IMR-90 (cell line): ENCODE results near the gene KCNH2. TPM values are rescaled to one million over a fixed set of nuclear protein-coding genes. Genes with fewer than 3 reads are reported as not detected.

Experiments used
- ATAC-seq: fragments of 200-7000 bp; cut with Tn5 transposase; 2 replicates; pipeline ENCODE4 v1.9.1; 2020; ENCODE audit warnings: low read depth, mild to moderate bottlenecking, moderate library complexity
- BruUV-seq: library from RNA; stranded (reverse); fragments of 400-500 nt; replicated peaks from 2 replicates; lab custom pipeline; 2021; lab: Mats Ljungman, UMichigan
- CTCF ChIA-PET: fragments of 300-600 bp; formaldehyde crosslinking; extraction: SDS; loops from one replicate; lab custom pipeline; 2021; ENCODE audit warnings: antibody characterized with exemption; lab: Yijun Ruan, JAX
- POLR2A ChIA-PET: fragments of 300-600 bp; sonication (Branson Sonifier 250); formaldehyde crosslinking; loops from one replicate; lab custom pipeline; 2022; ENCODE audit warnings: antibody characterized with exemption; ENCODE audit not compliant: unreplicated experiment; lab: Charles Lee
- DNase-seq: peaks from one replicate; pipeline ENCODE4 v3.0.0; 2013
- H2AFZ ChIP-seq: replicated peaks from 2 replicates; pipeline ENCODE3; 2013; ENCODE audit warnings: low read length, mild to moderate bottlenecking; ENCODE audit not compliant: poor library complexity
- H2AK5ac ChIP-seq: 2 replicates; pipeline ENCODE4 v1.6.1; 2013; ENCODE audit warnings: low read depth, low read length, inconsistent platforms
- H2AK9ac ChIP-seq: replicated peaks from 2 replicates; pipeline ENCODE3; 2013; ENCODE audit warnings: mild to moderate bottlenecking, low read depth, low read length, moderate library complexity; ENCODE audit not compliant: poor library complexity
- H2BK120ac ChIP-seq: 2 replicates; pipeline ENCODE4 v1.6.1; 2013; ENCODE audit warnings: low read depth, low read length, inconsistent platforms
- H2BK15ac ChIP-seq: 3 replicates; pipeline ENCODE4 v1.6.1; 2013; ENCODE audit warnings: low read depth, low read length, inconsistent platforms
- H2BK20ac ChIP-seq: 2 replicates; pipeline ENCODE4 v1.6.1; 2013; ENCODE audit warnings: low read depth, mild to moderate bottlenecking, inconsistent platforms, low read length, moderate library complexity
- H2BK5ac ChIP-seq: 2 replicates; pipeline ENCODE4 v1.6.1; 2013; ENCODE audit warnings: mild to moderate bottlenecking, low read depth, low read length, inconsistent platforms; ENCODE audit not compliant: poor library complexity, severe bottlenecking
- H3K14ac ChIP-seq: replicated peaks from 2 replicates; pipeline ENCODE4 v1.6.1; 2013; ENCODE audit warnings: low read depth, low read length, inconsistent platforms
- H3K18ac ChIP-seq: 2 replicates; pipeline ENCODE4 v1.6.1; 2013; ENCODE audit warnings: low read depth, low read length, control low read depth
- H3K23ac ChIP-seq: 2 replicates; pipeline ENCODE4 v1.6.1; 2013; ENCODE audit warnings: low read depth, low read length, inconsistent platforms
- H3K27ac ChIP-seq: 2 replicates; pipeline ENCODE4 v1.5.1; 2013; ENCODE audit warnings: mild to moderate bottlenecking, control low read depth, low read length; ENCODE audit not compliant: insufficient read depth
- H3K27me3 ChIP-seq: 2 replicates; pipeline ENCODE4 v1.6.1; 2013; ENCODE audit warnings: low read length; ENCODE audit not compliant: control insufficient read depth, insufficient read depth
- H3K36me3 ChIP-seq: 2 replicates; pipeline ENCODE4 v1.6.1; 2013; ENCODE audit warnings: low read length, mixed read lengths; ENCODE audit not compliant: control insufficient read depth, insufficient read depth
- H3K4ac ChIP-seq: 2 replicates; pipeline ENCODE4 v1.6.1; 2013; ENCODE audit warnings: low read depth, low read length, inconsistent platforms
- H3K4me1 ChIP-seq: 2 replicates; pipeline ENCODE4 v1.6.1; 2013; ENCODE audit warnings: low read length, mixed read lengths; ENCODE audit not compliant: control insufficient read depth, insufficient read depth
- H3K4me2 ChIP-seq: 2 replicates; pipeline ENCODE4 v1.6.1; 2013; ENCODE audit warnings: low read depth, mild to moderate bottlenecking, control low read depth, low read length, moderate library complexity
- H3K4me3 ChIP-seq: 2 replicates; pipeline ENCODE4 v1.5.1; 2013; ENCODE audit warnings: low read depth, mild to moderate bottlenecking, control low read depth, low read length, moderate library complexity; ENCODE audit not compliant: insufficient read depth
- H3K56ac ChIP-seq: 2 replicates; pipeline ENCODE4 v1.6.1; 2013; ENCODE audit warnings: low read length, inconsistent platforms; ENCODE audit not compliant: insufficient read depth; ENCODE audit errors: extremely low read depth
- H3K79me1 ChIP-seq, 2 experiments: 2 replicates each; pipeline ENCODE4 v1.6.1; 2013; ENCODE audit warnings: low read length in 2 of 2, inconsistent platforms in 1 of 2, low read depth in 1 of 2
- H3K9ac ChIP-seq: 2 replicates; pipeline ENCODE4 v1.6.1; 2013; ENCODE audit warnings: low read depth, low read length, control low read depth
- H3K9me1 ChIP-seq: 2 replicates; pipeline ENCODE4 v1.6.1; 2013; ENCODE audit warnings: low read length, inconsistent platforms; ENCODE audit not compliant: insufficient read depth
- H3K9me3 ChIP-seq: 2 replicates; pipeline ENCODE4 v1.6.1; 2013; ENCODE audit warnings: low read length; ENCODE audit not compliant: control insufficient read depth, insufficient read depth
- H4K20me1 ChIP-seq: 2 replicates; pipeline ENCODE4 v1.6.1; 2013; ENCODE audit warnings: low read length, inconsistent platforms; ENCODE audit not compliant: insufficient read depth
- H4K5ac ChIP-seq: 2 replicates; pipeline ENCODE4 v1.6.1; 2013; ENCODE audit warnings: mild to moderate bottlenecking, low read depth, low read length, control low read depth
- H4K8ac ChIP-seq, 2 experiments: 2 replicates each; pipeline ENCODE4 v1.6.1; 2013; ENCODE audit warnings: low read depth in 2 of 2, low read length in 2 of 2, control low read depth in 1 of 2, inconsistent platforms in 1 of 2
- H4K91ac ChIP-seq: 2 replicates; pipeline ENCODE4 v1.6.1; 2013; ENCODE audit warnings: low read depth, low read length, inconsistent platforms; ENCODE audit not compliant: insufficient read depth
- MAFK ChIP-seq: IDR thresholded peaks from 2 replicates; pipeline ENCODE4 v1.6.1; 2012; ENCODE audit warnings: low read depth, low read length, improper control_type of control experiment
- WGBS, 2 experiments: methylation state at CpG; one replicate each; pipeline versions ENCODE4 v1.1.5 to v1.1.7; 2013; ENCODE audit warnings: missing lambda C conversion rate in 2 of 2; ENCODE audit not compliant: insufficient read length in 1 of 2; ENCODE audit errors: extremely low coverage in 2 of 2; 5-methylcytosine and 5-hydroxymethylcytosine counted together
- dilution Hi-C: fragments of 300-500 bp; cut with HindIII; formaldehyde crosslinking; loops from one replicate; pipeline ENCODE4 v1.14.3; 2018; ENCODE audit warnings: low sequenced_read_pairs; ENCODE audit not compliant: unreplicated experiment
- in situ Hi-C: fragments of 300-500 bp; cut with MboI; formaldehyde crosslinking; loops from 3 replicates; pipeline ENCODE4 v1.14.3; 2019; ENCODE audit warnings: low sequenced_read_pairs, inconsistent platforms, mixed read lengths
- intact Hi-C: fragments of 100-400 bp; cut with micrococcal nuclease; formaldehyde crosslinking; loops from 2 replicates; pipeline ENCODE4 v1.10.0; 2022
- polyA plus RNA-seq, 3 experiments: library from polyadenylated mRNA; depleted of rRNA; stranded (reverse); fragments of >200 nt; gene quantifications; 2 replicates each; pipeline ENCODE4 v1.2.3, GENCODE V29; 2012; ENCODE audit warnings: low replicate concordance in 1 of 3
- total RNA-seq: library from RNA; depleted of rRNA; stranded (reverse); fragments of >200 nt; gene quantifications from 2 replicates; pipeline ENCODE4 v1.2.3, GENCODE V29; 2012
- TF ChIP-seq, protein P1 (sequence below): conservative IDR thresholded peaks from 2 replicates; pipeline ENCODE4 v1.5.1; 2012; ENCODE audit warnings: mild to moderate bottlenecking, low read depth, low read length, improper control_type of control experiment

The KCNH2 gene
- total and polyA plus RNA-seq, 2 of the 4 experiments (the other 2 are of a cell fraction), result 0.90 to 2.1 TPM

DNA sequence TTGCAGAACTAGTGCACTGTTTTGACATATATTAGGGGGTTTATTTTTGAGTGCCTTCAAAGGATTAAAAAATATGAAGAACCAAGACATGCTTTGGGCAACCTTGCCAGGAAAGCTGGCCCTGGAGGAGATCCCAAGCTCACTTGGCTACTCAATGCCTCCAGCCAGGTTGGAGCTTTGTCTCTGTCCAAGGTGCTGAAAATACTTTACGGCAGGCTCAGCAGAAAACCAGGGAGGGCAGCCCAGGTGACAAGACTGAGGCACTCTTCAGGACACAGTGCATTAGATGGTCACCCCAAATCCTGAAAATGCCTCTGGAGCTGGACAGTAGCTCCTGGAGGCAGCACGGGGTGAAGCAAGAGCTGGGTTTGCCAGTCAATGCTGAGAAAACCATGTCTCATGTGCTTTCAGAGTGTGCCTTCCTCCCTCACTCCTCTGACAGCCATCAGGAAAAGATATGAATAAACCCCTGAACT lies 5.8 kb upstream of the KCNH2 start:
- WGBS, 2 experiments, result no CpG with 5 or more reads among the region's 2 CpGs
- in situ Hi-C loops (loop anchor here (25.0 kb wide), 1 partner anchor 572 kb away; a partner anchor contains a TSS), dilution Hi-C loops (no loop called here), intact Hi-C loops (no loop called here)
- ChIA-PET CTCF (interaction anchor here (1.6 to 3.2 kb wide), 3 partner anchors 21 to 86 kb away, joined by 5 to 18 read pairs (median 7); no protein-coding TSS in a partner anchor), POLR2A (no interaction called here)
- H3K56ac ChIP-seq, result no peak overlapping the region
- no peak overlapping the region for H3K4me2 ChIP-seq
- H4K5ac ChIP-seq, result no peak overlapping the region
- no peak overlapping the region for H2AK9ac ChIP-seq
- H3K18ac ChIP-seq, result no peak overlapping the region
- H3K4ac ChIP-seq, result no peak overlapping the region
- no peaks in the 10 kb centered on the region; the same call in 1 of the 2 replicates for H4K20me1 ChIP-seq
- H2BK15ac ChIP-seq, result no peak overlapping the region
- no peaks in the 10 kb centered on the region for H3K79me1 ChIP-seq
- H4K8ac ChIP-seq, result no peak overlapping the region
- H3K36me3 ChIP-seq, result no peaks in the 10 kb centered on the region
- H3K23ac ChIP-seq, result no peak overlapping the region
- H2BK20ac ChIP-seq, result no peak overlapping the region
- no peak overlapping the region for H4K91ac ChIP-seq
- H2AK5ac ChIP-seq, result no peak overlapping the region
- no peak overlapping the region for H2BK5ac ChIP-seq
- H2AFZ ChIP-seq, result no peak overlapping the region
- H3K14ac ChIP-seq, result no peak overlapping the region
- TF ChIP-seq, protein P1, sequence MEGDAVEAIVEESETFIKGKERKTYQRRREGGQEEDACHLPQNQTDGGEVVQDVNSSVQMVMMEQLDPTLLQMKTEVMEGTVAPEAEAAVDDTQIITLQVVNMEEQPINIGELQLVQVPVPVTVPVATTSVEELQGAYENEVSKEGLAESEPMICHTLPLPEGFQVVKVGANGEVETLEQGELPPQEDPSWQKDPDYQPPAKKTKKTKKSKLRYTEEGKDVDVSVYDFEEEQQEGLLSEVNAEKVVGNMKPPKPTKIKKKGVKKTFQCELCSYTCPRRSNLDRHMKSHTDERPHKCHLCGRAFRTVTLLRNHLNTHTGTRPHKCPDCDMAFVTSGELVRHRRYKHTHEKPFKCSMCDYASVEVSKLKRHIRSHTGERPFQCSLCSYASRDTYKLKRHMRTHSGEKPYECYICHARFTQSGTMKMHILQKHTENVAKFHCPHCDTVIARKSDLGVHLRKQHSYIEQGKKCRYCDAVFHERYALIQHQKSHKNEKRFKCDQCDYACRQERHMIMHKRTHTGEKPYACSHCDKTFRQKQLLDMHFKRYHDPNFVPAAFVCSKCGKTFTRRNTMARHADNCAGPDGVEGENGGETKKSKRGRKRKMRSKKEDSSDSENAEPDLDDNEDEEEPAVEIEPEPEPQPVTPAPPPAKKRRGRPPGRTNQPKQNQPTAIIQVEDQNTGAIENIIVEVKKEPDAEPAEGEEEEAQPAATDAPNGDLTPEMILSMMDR, result no peak
- TF ChIP-seq MAFK, result peak; percentile 55; the same call in 1 of the 2 replicates
- H2BK120ac ChIP-seq, result no peak overlapping the region
- no peaks in the 10 kb centered on the region for H3K9me1 ChIP-seq
- no peak overlapping the region for H3K9ac ChIP-seq
- no peak overlapping the region for H3K4me3 ChIP-seq
- H3K9me3 ChIP-seq, result no peaks in the 10 kb centered on the region
- H3K27me3 ChIP-seq, result peaks cover 34% of the 10 kb centered on the region
- no peak for ATAC-seq
- peak; percentile 31 for DNase-seq
- BruUV-seq, result no TSS peak
- no peak overlapping the region for H3K27ac ChIP-seq
- peaks cover 6% of the 10 kb centered on the region; the same call in 1 of the 2 replicates for H3K4me1 ChIP-seq
